Breast epithelium (tissue), 4 donors: ENCODE measurements around the gene TOM1. TPM values are rescaled to one million over a fixed set of nuclear protein-coding genes. Genes with fewer than 3 reads are reported as not detected.

Experiments
- DNase-seq, 2 donors: peaks; one replicate each; pipeline ENCODE4 v3.0.0-alpha.2; 2019; ENCODE audit warnings: low spot score in 2 of 2
- H3K27ac ChIP-seq, 2 donors: fragments of 200-600 bp; sonication (generic) in 1 of 2; one replicate each; pipeline ENCODE4 v1.5.1; 2016 to 2019; ENCODE audit warnings: mild to moderate bottlenecking in 1 of 2
- H3K27me3 ChIP-seq, 2 donors: fragments of 200-600 bp; sonication (generic) in 1 of 2; one replicate each; pipeline versions ENCODE4 v1.5.1 to v1.6.0; 2017 to 2019; ENCODE audit warnings: control low read depth in 1 of 2, mild to moderate bottlenecking in 1 of 2
- H3K36me3 ChIP-seq: fragments of 200-600 bp; one replicate; pipeline ENCODE4 v1.5.1; 2019
- H3K4me1 ChIP-seq, 2 donors: fragments of 200-600 bp; sonication (generic); one replicate each; pipeline ENCODE4 v1.5.1; 2016 to 2019; ENCODE audit warnings: control low read depth in 1 of 2
- H3K4me3 ChIP-seq, 3 donors: fragments of 200-600 bp; sonication (generic); 1 replicate in 2 of 3; 2 replicates in 1 of 3; pipeline ENCODE4 v1.5.1; 2016 to 2019; ENCODE audit warnings: mild to moderate bottlenecking in 3 of 3, moderate library complexity in 2 of 3
- H3K9me3 ChIP-seq, 2 donors: fragments of 200-600 bp; sonication (generic) in 1 of 2; one replicate each; pipeline ENCODE4 v1.5.1; 2016 to 2019; ENCODE audit warnings: control low read depth in 1 of 2
- POLR2A ChIP-seq: fragments of 450-650 bp; IDR thresholded peaks from one replicate; pipeline ENCODE4 v1.6.1; 2016; ENCODE audit warnings: antibody characterized with exemption, mild to moderate bottlenecking, moderate library complexity
- POLR2AphosphoS5 ChIP-seq, 3 donors: sonication (generic); formaldehyde crosslinking; IDR thresholded peaks; one replicate each; pipeline ENCODE4 v1.6.1; 2017; ENCODE audit warnings: antibody characterized with exemption in 3 of 3
- intact Hi-C: fragments of 100-400 bp; cut with DNase I; formaldehyde crosslinking; loops from one replicate; pipeline ENCODE4 v1.15.1; 2023; ENCODE audit warnings: low total_unique reads
- total RNA-seq, 3 donors: library from RNA; depleted of rRNA; stranded (reverse); fragments of >200 nt; gene quantifications; one replicate each; pipeline ENCODE4 v1.1.0, GENCODE V29; 2016
- TF ChIP-seq, protein P1 (sequence below), 3 donors: fragments of 450-650 bp; IDR thresholded peaks; one replicate each; pipeline ENCODE4 v1.5.1; 2016 to 2017; ENCODE audit warnings: antibody characterized with exemption in 3 of 3, mild to moderate bottlenecking in 3 of 3, moderate library complexity in 3 of 3

TOM1 gene
- total RNA-seq, 3 donors from 2014 or later, result 85.6 to 106 (median 105) TPM

GRCh38 chr22:35257321-35258190 is 42.1 kb upstream of the TOM1 start, which contains the start of gene HMGXB4:
HMGXB4 (plus strand) TSS chr22:35257493; CDS start chr22:35262391, 4,898 bp downstream.
- Histone ChIP-seq H3K36me3 (no peaks in the 10 kb centered on the region), H3K4me1 (no peaks in the 10 kb centered on the region), H3K27ac (peak within 1 kb of the TSS; percentile 95 to 96), H3K9me3 (no peaks in the 10 kb centered on the region), H3K4me3 (peak within 1 kb of the TSS; percentile 72 to 90 (median 89)), H3K27me3 (no peaks in the 10 kb centered on the region)
- intact Hi-C loops, result no loop called here
- peak; percentile 76 to 87 for DNase-seq
- TF ChIP-seq POLR2AphosphoS5 (IDR thresholded peaks at IDR 0.05) (peak in 2 of 3 donors; percentile 59 to 70), POLR2A (no peak)
- TF ChIP-seq, protein P1, sequence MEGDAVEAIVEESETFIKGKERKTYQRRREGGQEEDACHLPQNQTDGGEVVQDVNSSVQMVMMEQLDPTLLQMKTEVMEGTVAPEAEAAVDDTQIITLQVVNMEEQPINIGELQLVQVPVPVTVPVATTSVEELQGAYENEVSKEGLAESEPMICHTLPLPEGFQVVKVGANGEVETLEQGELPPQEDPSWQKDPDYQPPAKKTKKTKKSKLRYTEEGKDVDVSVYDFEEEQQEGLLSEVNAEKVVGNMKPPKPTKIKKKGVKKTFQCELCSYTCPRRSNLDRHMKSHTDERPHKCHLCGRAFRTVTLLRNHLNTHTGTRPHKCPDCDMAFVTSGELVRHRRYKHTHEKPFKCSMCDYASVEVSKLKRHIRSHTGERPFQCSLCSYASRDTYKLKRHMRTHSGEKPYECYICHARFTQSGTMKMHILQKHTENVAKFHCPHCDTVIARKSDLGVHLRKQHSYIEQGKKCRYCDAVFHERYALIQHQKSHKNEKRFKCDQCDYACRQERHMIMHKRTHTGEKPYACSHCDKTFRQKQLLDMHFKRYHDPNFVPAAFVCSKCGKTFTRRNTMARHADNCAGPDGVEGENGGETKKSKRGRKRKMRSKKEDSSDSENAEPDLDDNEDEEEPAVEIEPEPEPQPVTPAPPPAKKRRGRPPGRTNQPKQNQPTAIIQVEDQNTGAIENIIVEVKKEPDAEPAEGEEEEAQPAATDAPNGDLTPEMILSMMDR (IDR thresholded peaks at IDR 0.05), result peak in 1 of 3 donors; percentile 10

DNA sequence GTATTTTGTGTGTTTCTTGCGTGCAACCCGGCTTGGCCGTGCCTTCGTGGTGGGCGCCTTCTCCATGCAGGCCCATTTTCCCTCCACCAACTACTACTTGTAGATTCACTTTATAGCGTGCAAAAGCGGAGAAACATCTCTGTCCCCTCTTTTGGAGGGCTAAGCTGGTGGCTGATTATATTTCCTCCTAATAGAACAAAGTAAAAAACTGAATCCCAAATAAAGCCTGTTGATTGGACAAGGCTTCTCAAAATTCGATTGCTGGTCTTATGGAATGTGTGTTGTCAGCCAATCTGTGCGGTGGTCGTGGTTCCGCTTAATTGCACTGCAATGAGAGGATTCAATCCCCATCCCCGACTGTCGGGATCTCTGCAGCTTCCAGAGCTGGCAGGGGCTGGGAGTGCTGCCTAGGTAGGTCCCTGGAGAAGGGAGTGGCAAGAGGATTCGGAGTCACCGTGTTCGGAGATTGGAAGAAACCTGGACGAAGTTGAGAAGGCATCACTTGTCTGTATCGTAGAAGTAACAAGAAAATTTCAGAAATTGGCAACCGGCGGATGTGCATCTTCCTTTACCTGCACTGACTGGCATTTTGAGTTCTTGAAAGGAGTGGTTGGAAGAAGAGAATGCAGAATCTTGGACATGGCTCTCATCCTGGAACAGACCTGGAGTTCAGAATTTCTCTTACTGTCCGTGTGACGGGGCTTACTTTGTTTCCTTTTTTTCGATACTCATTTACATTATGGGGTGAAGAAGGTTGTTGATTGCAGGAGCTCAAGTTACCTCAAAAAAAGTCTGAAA is 41.3 kb upstream of the TOM1 start:
- intact Hi-C loops, result no loop called here
- DNase-seq, result no peak
- TF ChIP-seq POLR2A (no peak), POLR2AphosphoS5 (IDR thresholded peaks at IDR 0.05) (no peak)
- TF ChIP-seq, protein P1 (IDR thresholded peaks at IDR 0.05), result no peak
- H3K4me1 ChIP-seq, result no peaks in the 10 kb centered on the region
- no peaks in the 10 kb centered on the region for H3K9me3 ChIP-seq
- peak overlapping the region; percentile 72 to 90 (median 89) for H3K4me3 ChIP-seq
- no peaks in the 10 kb centered on the region for H3K36me3 ChIP-seq
- H3K27me3 ChIP-seq, result no peaks in the 10 kb centered on the region
- peak overlapping the region; percentile 95 to 96 for H3K27ac ChIP-seq

- no peak for DNase-seq
- no peak overlapping the region for H3K4me3 ChIP-seq
- no peaks in the 10 kb centered on the region for H3K9me3 ChIP-seq
- no peaks in the 10 kb centered on the region for H3K27me3 ChIP-seq
- H3K36me3 ChIP-seq, result no peaks in the 10 kb centered on the region
- TF ChIP-seq POLR2AphosphoS5 (IDR thresholded peaks at IDR 0.05) (no peak), POLR2A (no peak)
- TF ChIP-seq, protein P1 (IDR thresholded peaks at IDR 0.05), result no peak
- H3K4me1 ChIP-seq, result no peaks in the 10 kb centered on the region
- no peak overlapping the region for H3K27ac ChIP-seq
- intact Hi-C loops, result no loop called here
Measured at GRCh38 chr22:35264986-35265385, 34.7 kb upstream of the TOM1 start.

- Histone ChIP-seq H3K4me3 (no peak overlapping the region), H3K4me1 (no peaks in the 10 kb centered on the region), H3K36me3 (no peaks in the 10 kb centered on the region), H3K27ac (no peak overlapping the region), H3K9me3 (no peaks in the 10 kb centered on the region), H3K27me3 (no peaks in the 10 kb centered on the region)
- DNase-seq, result no peak
- intact Hi-C loops, result no loop called here
- no peak for TF ChIP-seq POLR2AphosphoS5 (IDR thresholded peaks at IDR 0.05)
- TF ChIP-seq, protein P1 (IDR thresholded peaks at IDR 0.05), result no peak
- TF ChIP-seq POLR2A, result no peak
Measured at GRCh38 chr22:35266277-35266676, 33.4 kb upstream of the TOM1 start.
